ENCODE data around the gene MRPL55.
A peak's percentile ranks its signal among the peaks of the same experiment; 100 is the strongest.

The MRPL55 gene

DNA sequence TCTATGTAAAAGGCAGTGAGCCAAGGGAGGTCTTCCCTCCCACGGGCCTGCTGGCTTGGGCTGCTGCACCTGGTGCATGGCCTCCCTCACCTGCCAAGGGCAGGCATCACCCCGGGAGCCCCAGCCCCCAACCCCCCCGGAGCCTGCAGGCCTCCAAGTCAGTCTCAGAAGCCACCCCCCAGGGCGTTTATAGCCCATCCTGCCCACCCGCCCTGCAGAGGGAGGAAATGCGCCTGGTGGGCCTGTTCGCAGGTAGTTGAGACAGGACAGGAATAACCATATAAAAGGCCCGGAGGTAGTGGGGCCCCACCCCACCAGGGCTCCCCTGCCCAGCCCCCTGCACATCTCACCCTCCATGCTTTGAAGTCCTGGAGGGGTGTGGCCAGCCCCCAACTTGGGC is 44.8 kb downstream of the MRPL55 start:
- H3K4me3 ChIP-seq (replicated peaks; ENCODE audit: low read depth, low read length): no peak overlapping the region
- TF ChIP-seq, protein P1, sequence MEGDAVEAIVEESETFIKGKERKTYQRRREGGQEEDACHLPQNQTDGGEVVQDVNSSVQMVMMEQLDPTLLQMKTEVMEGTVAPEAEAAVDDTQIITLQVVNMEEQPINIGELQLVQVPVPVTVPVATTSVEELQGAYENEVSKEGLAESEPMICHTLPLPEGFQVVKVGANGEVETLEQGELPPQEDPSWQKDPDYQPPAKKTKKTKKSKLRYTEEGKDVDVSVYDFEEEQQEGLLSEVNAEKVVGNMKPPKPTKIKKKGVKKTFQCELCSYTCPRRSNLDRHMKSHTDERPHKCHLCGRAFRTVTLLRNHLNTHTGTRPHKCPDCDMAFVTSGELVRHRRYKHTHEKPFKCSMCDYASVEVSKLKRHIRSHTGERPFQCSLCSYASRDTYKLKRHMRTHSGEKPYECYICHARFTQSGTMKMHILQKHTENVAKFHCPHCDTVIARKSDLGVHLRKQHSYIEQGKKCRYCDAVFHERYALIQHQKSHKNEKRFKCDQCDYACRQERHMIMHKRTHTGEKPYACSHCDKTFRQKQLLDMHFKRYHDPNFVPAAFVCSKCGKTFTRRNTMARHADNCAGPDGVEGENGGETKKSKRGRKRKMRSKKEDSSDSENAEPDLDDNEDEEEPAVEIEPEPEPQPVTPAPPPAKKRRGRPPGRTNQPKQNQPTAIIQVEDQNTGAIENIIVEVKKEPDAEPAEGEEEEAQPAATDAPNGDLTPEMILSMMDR (IDR thresholded peaks at IDR 0.05; ENCODE audit: low read length, missing control alignments): no peak
- DNase-seq (ENCODE audit: low read depth): no peak

DNA sequence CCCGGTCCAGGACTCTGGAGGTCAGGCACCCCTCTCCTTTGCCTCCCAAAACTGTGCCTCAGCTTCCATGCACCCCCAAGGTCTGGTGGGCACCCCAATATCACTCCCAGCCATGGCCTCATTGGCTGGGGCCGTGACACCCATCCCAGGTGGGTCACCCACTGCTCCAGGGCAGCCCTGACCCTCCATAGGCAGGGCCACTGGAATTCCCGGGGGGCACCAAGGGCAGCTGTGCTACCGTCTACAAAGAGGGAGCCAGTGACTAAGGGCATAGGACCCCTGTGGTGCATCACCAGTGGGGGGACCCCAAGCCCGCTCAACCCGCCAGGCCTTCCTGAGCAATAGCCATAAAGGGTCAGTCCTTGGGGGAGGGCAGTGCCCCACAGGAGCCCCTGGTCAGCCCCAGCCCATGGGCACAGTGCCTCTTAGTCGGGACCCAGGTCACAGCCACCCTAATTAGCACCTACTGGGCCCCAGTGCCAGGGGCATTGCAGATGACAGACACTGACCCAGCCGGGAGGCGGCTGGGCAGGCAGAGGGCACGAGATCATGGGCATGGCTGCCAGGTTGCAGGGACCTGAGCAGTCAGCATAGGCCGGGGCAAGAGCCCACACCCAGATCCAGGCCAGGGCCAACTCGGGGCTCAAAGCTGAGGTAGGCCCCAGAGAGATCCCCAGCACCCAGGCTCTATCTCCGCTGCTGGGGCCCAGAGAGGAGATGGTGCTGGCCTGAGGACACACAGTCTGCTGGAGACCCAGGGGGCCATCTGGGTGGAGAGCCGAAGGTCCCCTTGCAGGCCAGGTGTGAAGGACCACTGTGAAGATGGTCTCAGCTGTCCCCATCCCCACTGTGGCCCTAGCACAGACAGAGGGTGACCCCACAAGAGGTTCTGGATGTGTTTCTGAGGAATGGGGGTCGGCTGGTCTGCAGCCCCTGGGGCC is 45.6 kb downstream of the MRPL55 start:
- DNase-seq (ENCODE audit: low read depth): no peak
- TF ChIP-seq, protein P1 (IDR thresholded peaks at IDR 0.05; ENCODE audit: low read length, missing control alignments): no peak
- H3K4me3 ChIP-seq (replicated peaks; ENCODE audit: low read depth, low read length): no peak overlapping the region

DNA sequence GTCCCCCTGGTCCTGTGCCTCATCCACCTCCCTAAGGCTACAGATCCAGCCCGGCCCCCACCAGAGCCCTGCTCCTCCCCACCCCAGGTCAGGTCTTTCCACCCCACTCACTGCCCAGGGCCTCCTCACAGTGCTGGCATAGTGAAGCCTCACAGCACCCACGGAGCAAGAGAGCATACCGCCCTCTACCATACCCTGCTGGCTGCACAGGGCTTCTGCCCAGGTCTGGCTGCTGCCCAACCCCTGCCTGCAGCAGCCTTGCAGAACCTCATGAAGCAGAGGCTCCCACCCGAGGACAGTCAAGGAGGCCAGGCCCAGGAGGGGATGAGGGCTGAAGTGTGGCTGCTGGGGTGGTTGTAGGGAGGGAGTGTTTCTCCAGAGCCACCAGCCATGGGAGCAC is 46.3 kb downstream of the MRPL55 start:
- no peak overlapping the region for H3K4me3 ChIP-seq (replicated peaks; ENCODE audit: low read depth, low read length)
- TF ChIP-seq, protein P1 (IDR thresholded peaks at IDR 0.05; ENCODE audit: low read length, missing control alignments): no peak
- no peak for DNase-seq (ENCODE audit: low read depth)

DNA sequence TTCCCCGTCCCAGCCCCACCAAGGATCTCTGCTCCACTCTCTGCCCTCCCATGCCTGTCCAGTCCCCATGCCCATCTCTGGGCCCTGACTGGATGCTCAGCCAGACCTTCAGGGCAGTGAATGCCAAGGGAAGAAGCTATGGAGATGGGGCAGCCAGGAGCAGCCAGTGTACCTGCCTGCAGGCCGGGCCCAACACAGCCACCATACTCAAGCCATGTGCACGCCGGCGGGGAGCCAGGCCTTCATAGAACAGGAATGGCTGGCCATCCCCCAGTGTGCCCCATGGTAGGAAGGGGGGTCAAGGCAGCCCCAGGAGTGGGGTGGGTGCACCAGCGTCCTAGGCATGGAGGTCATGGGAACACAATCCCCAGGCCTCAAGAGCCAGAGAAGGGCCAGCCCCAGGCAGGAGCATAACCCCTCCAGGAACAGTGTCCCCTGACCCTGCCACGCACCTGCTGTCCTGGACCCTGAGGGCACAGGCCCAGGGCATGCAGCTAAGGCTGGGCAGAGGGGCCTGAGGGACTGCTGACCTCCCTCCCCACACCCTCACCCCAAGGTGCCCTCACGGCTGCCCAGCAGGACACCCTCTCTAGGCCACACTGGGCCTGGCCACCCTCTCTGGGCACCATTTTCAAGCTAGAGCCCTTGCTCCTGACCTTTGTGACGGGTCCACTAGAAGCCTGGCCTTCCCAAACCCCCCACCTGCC is 46.9 kb downstream of the MRPL55 start:
- no peak overlapping the region for H3K4me3 ChIP-seq (replicated peaks; ENCODE audit: low read depth, low read length)
- DNase-seq (ENCODE audit: low read depth): no peak
- TF ChIP-seq, protein P1 (IDR thresholded peaks at IDR 0.05; ENCODE audit: low read length, missing control alignments): no peak

DNA sequence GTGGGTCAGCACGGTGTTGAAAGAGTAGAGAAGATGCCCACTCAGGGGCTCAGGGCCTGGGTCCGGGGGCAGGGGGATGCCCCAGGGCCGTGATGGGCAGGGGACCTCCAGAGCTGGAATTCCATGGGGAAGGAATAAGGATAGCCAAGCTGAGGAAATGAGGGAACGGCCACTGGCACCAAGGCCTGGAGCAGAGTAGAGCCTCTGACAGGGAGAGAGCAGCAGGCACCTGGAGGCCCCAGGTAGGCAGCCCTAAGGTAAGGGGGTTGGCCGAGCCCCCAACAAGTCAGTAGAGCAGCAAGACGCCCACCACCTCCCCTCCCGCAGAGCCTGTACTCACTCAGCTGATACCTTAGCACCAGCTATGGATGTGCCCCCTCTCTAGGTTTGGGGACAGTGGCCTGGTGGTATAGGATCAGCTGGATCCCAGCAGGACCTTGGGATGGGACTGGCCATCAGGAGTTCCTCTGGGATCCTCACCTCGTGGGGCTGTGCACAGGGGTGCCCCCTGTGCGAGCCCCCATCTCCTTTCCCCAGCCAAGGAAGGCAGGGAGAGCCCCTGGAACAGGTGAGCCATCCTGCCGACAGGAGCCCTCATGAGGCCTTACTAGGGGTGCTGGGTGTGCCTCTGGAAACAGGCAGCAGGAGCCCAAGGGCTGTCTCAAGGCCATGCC is 47.6 kb downstream of the MRPL55 start:
- TF ChIP-seq, protein P1 (IDR thresholded peaks at IDR 0.05; ENCODE audit: low read length, missing control alignments): no peak
- no peak overlapping the region for H3K4me3 ChIP-seq (replicated peaks; ENCODE audit: low read depth, low read length)
- no peak for DNase-seq (ENCODE audit: low read depth)

GRCh38 chr1:228060458-228061190 is 48.5 kb downstream of the MRPL55 start:
- no peak for DNase-seq (ENCODE audit: low read depth)
- TF ChIP-seq, protein P1 (IDR thresholded peaks at IDR 0.05; ENCODE audit: low read length, missing control alignments): no peak

More at GRCh38 chr1:228060458-228061190, 48.5 kb downstream of the MRPL55 start:
- peak overlapping the region; percentile 30 for H3K4me3 ChIP-seq (replicated peaks; ENCODE audit: low read depth, low read length)

All from fibroblast of pulmonary artery (primary cell).